ENCODE data around the gene SORCS1.

DNA sequence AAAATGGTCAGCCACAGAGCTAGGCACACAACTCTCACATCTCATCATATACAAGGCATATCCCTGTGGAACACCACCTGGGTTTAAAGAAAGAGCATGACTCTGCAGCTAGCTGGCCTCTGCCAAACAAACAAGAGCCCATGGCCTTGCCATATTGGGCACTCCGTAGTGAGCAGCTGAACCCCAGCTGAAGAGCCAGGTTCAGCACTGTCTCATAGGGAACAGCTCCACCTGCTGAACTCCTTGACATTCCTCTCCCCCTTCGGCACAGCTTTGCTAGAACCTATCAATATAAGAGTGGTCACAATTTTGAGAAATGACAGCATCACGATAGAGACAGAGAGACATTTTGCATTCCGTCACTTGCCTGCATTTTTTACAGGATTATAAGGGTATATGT lies 20.0 kb downstream of the SORCS1 start:
- TF ChIP-seq, protein P1, sequence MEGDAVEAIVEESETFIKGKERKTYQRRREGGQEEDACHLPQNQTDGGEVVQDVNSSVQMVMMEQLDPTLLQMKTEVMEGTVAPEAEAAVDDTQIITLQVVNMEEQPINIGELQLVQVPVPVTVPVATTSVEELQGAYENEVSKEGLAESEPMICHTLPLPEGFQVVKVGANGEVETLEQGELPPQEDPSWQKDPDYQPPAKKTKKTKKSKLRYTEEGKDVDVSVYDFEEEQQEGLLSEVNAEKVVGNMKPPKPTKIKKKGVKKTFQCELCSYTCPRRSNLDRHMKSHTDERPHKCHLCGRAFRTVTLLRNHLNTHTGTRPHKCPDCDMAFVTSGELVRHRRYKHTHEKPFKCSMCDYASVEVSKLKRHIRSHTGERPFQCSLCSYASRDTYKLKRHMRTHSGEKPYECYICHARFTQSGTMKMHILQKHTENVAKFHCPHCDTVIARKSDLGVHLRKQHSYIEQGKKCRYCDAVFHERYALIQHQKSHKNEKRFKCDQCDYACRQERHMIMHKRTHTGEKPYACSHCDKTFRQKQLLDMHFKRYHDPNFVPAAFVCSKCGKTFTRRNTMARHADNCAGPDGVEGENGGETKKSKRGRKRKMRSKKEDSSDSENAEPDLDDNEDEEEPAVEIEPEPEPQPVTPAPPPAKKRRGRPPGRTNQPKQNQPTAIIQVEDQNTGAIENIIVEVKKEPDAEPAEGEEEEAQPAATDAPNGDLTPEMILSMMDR (IDR thresholded peaks at IDR 0.05) = no peak
- TF ChIP-seq EZH2 (IDR thresholded peaks at IDR 0.05; ENCODE audit: borderline replicate concordance, insufficient read depth, low read depth, low read length, poor library complexity, severe bottlenecking) = no peak
